Endometrial microvascular endothelial cells (primary cell): Measurements from ENCODE around the gene CDC7. TPM values are rescaled to one million over a fixed set of nuclear protein-coding genes. Genes with fewer than 3 reads are reported as not detected.
"Not testable (repeated sequence)": the region's sequence is repeated elsewhere in the genome, so short reads cannot be mapped to it uniquely, and the experiment has no call there.

Source experiments
- in situ Hi-C: cut with HindIII; loops from 2 replicates; pipeline ENCODE4 v1.10.0; 2017; ENCODE audit warnings: low sequenced_read_pairs, low pct_unique_long_range_greater_than_20kb; ENCODE audit errors: inconsistent ontology term
- total RNA-seq: library from RNA; depleted of rRNA; stranded (reverse); fragments of >200 nt; gene quantifications from one replicate; pipeline ENCODE4 v1.2.3, GENCODE V29; 2015; ENCODE audit errors: inconsistent ontology term

Gene CDC7
- total RNA-seq, result 10.4 TPM

GRCh38 chr1:91500756-91501522, at the start of gene CDC7:
CDC7 (plus strand) TSS chr1:91500851; CDS start chr1:91501717, 866 bp downstream.
- in situ Hi-C loops, result no loop called here

GRCh38 chr1:91454136-91454535, 46.5 kb upstream of the CDC7 start:
- in situ Hi-C loops, result no loop called here

GRCh38 chr1:91455334-91455733, 45.3 kb upstream of the CDC7 start:
- in situ Hi-C loops, result no loop called here

- in situ Hi-C loops, result no loop called here
These were observed 44.8 kb upstream of the CDC7 start for GRCh38 chr1:91455896-91456295.

GRCh38 chr1:91465350-91465749, 35.3 kb upstream of the CDC7 start:
- in situ Hi-C loops, result not testable (repeated sequence)

- in situ Hi-C loops, result no loop called here
These were observed 24.0 kb upstream of the CDC7 start for GRCh38 chr1:91476533-91477217.

- in situ Hi-C loops, result no loop called here
These were observed 13.2 kb upstream of the CDC7 start for GRCh38 chr1:91487469-91487868.

GRCh38 chr1:91490501-91490900, 10.2 kb upstream of the CDC7 start:
- in situ Hi-C loops, result no loop called here

- in situ Hi-C loops, result no loop called here
These were observed 2.6 kb upstream of the CDC7 start for GRCh38 chr1:91498035-91498434.

- in situ Hi-C loops, result no loop called here
These were observed 2.0 kb upstream of the CDC7 start for GRCh38 chr1:91498498-91499245.

- in situ Hi-C loops, result no loop called here
These were observed 1.3 kb upstream of the CDC7 start for GRCh38 chr1:91499346-91499745.

GRCh38 chr1:91499904-91500755, 521 bp upstream of the CDC7 start:
- in situ Hi-C loops, result no loop called here

GRCh38 chr1:91501523-91501851, 836 bp downstream of the CDC7 start:
- in situ Hi-C loops, result no loop called here

GRCh38 chr1:91501971-91502671, 1.5 kb downstream of the CDC7 start:
- in situ Hi-C loops, result no loop called here

GRCh38 chr1:91502672-91503184, 2.1 kb downstream of the CDC7 start:
- in situ Hi-C loops, result no loop called here

- in situ Hi-C loops, result no loop called here
These were observed 2.8 kb downstream of the CDC7 start for GRCh38 chr1:91503332-91503900.

GRCh38 chr1:91503975-91504530, 3.4 kb downstream of the CDC7 start:
- in situ Hi-C loops, result no loop called here

- in situ Hi-C loops, result no loop called here
These were observed 4.4 kb downstream of the CDC7 start for GRCh38 chr1:91505086-91505485.
